Kidney (tissue), 14 donors: ENCODE results near the gene TMEM54. TPM values are rescaled to one million over a fixed set of nuclear protein-coding genes. Genes with fewer than 3 reads are reported as not detected.

ENCODE experiments used
- DNase-seq, 5 donors: peaks; one replicate each; pipeline ENCODE4 v3.0.0-alpha.2; 2013 to 2020
- FAIRE-seq: peaks from 2 replicates; lab custom pipeline; 2012; peaks lifted over from hg19 to GRCh38; lab: Jason Lieb, UNC
- H3K27ac ChIP-seq, 2 donors: one replicate each; pipeline ENCODE4 v1.7.0; 2013; ENCODE audit warnings: low read depth in 2 of 2, low read length in 2 of 2, inconsistent platforms in 1 of 2
- H3K27me3 ChIP-seq: one replicate; pipeline ENCODE4 v1.7.1; 2013; ENCODE audit warnings: low read length, inconsistent platforms; ENCODE audit not compliant: control insufficient read depth, insufficient read depth
- H3K36me3 ChIP-seq, 3 donors: one replicate each; pipeline versions ENCODE4 v1.7.0 to v1.7.1; 2013; ENCODE audit warnings: low read length in 3 of 3, control low read depth in 1 of 3, inconsistent platforms in 1 of 3; ENCODE audit not compliant: insufficient read depth in 3 of 3, control insufficient read depth in 2 of 3
- H3K4me1 ChIP-seq, 3 donors: one replicate each; pipeline versions ENCODE4 v1.7.0 to v1.7.1; 2013; ENCODE audit warnings: low read length in 3 of 3, inconsistent platforms in 1 of 3, low read depth in 1 of 3; ENCODE audit not compliant: control insufficient read depth in 2 of 3, insufficient read depth in 2 of 3
- H3K4me3 ChIP-seq, 3 donors: one replicate each; pipeline versions ENCODE4 v1.7.0 to v1.8.1; 2013; ENCODE audit warnings: low read length in 3 of 3, control low read depth in 1 of 3, inconsistent platforms in 1 of 3
- H3K9ac ChIP-seq, 3 donors: one replicate each; pipeline versions ENCODE4 v1.7.0 to v1.7.1; 2013; ENCODE audit warnings: low read length in 3 of 3, control low read depth in 1 of 3, inconsistent platforms in 1 of 3
- H3K9me3 ChIP-seq, 3 donors: one replicate each; pipeline versions ENCODE4 v1.7.0 to v1.7.1; 2013; ENCODE audit warnings: low read length in 3 of 3, control low read depth in 1 of 3, inconsistent platforms in 1 of 3; ENCODE audit not compliant: control insufficient read depth in 2 of 3, insufficient read depth in 1 of 3
- CTCF ChIP-seq: IDR thresholded peaks from 3 replicates; pipeline ENCODE4 v1.5.1; 2012; ENCODE audit warnings: mild to moderate bottlenecking, moderate library complexity, borderline replicate concordance; ENCODE audit not compliant: insufficient read depth; ENCODE audit errors: extremely low read depth
- intact Hi-C: fragments of 100-400 bp; cut with DNase I; formaldehyde crosslinking; loops from one replicate; pipeline ENCODE4 v1.11.1; 2022
- polyA plus RNA-seq: library from polyadenylated mRNA; stranded (reverse); fragments of 350-450 nt; fragmentation: Illumina TruSeq; extraction: RNeasy Lipid Tissue Mini Kit (QIAGEN cat#74804); gene quantifications from one replicate; pipeline ENCODE4 v1.2.3, GENCODE V29; 2014; ENCODE audit warnings: low read depth, low replicate concordance; ENCODE audit not compliant: insufficient read depth
- total RNA-seq: library from RNA; stranded (reverse); fragmentation: NEBNext Ultra II Directional; extraction: Animal tissue kit (Norgen Biotek cat#: 25700); gene quantifications from one replicate; pipeline ENCODE4 v1.2.1, GENCODE V29; 2021
- donor health status: control.
- donor health status: control.
- donor health status: control.
- donor health status: control.
- donor health status: control.
- donor health status: DM: yes; HTN: yes; CAD: no.
- donor health status: Normal renal cell carcinoma (clear cell type).

The TMEM54 gene
- total and polyA plus RNA-seq, 2 donors from 2014 or later: 45.9 to 55.2 TPM

- H3K36me3 ChIP-seq: no peaks in the 10 kb centered on the region
- no peak for FAIRE-seq
- H3K4me1 ChIP-seq: no peaks in the 10 kb centered on the region
- H3K4me3 ChIP-seq: no peak overlapping the region
- H3K27ac ChIP-seq: no peak overlapping the region
- peaks cover 0 to 3% (median 0%) of the 10 kb centered on the region in 3 donors for H3K9me3 ChIP-seq
- no peak for DNase-seq
- intact Hi-C loops: no loop called here
- H3K27me3 ChIP-seq: no peaks in the 10 kb centered on the region
- H3K9ac ChIP-seq: no peak overlapping the region
- TF ChIP-seq CTCF: no peak
These were observed 16.3 kb upstream of the TMEM54 start for GRCh38 chr1:32917521-32917920.

- TF ChIP-seq CTCF: no peak
- intact Hi-C loops: no loop called here
- Histone ChIP-seq H3K36me3 (no peaks in the 10 kb centered on the region), H3K27me3 (no peaks in the 10 kb centered on the region), H3K4me3 (no peak overlapping the region), H3K9me3 (peaks cover 0 to 3% (median 0%) of the 10 kb centered on the region in 3 donors), H3K4me1 (no peaks in the 10 kb centered on the region), H3K27ac (no peak overlapping the region), H3K9ac (no peak overlapping the region)
- FAIRE-seq (no peak), DNase-seq (no peak)
These were observed 14.8 kb upstream of the TMEM54 start for GRCh38 chr1:32915766-32916706.

DNA sequence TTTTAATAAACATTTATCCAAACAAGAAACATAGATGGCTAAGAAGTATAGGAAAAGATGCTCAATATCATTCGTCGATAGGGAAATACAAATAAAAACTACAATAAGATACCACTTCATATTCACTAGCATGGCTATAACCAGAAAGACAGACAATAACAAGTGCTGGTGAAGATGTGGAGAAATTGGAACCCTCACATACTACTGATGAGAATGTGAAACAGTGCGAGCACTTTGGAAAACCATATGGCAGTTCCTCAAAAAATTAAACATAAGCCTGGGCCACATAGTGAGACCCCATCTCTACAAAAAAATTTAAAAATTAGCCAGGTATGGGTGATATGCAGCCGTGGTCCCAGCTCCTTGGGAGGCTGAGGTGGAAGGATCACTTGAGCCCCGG lies 9.1 kb upstream of the TMEM54 start:
- Histone ChIP-seq H3K9me3 (peaks cover 0 to 3% (median 0%) of the 10 kb centered on the region in 3 donors), H3K27me3 (no peaks in the 10 kb centered on the region), H3K36me3 (no peaks in the 10 kb centered on the region), H3K27ac (no peak overlapping the region), H3K4me1 (no peaks in the 10 kb centered on the region), H3K9ac (no peak overlapping the region), H3K4me3 (no peak overlapping the region)
- no peak for DNase-seq
- intact Hi-C loops: no loop called here
- TF ChIP-seq CTCF: no peak
- FAIRE-seq: no peak
